HCT116 (cell line): ENCODE measurements around the gene FGF14. TPM values are rescaled to one million over a fixed set of nuclear protein-coding genes. Genes with fewer than 3 reads are reported as not detected.

Experiments used
- ATAC-seq: fragments of 200-7000 bp; cut with Tn5 transposase; 2 replicates; pipeline ENCODE4 v1.9.1; 2020; ENCODE audit warnings: mild to moderate bottlenecking, moderate library complexity
- BruUV-seq: library from RNA; stranded (reverse); fragments of 400-500 nt; replicated peaks from 2 replicates; lab custom pipeline; 2021; lab: Mats Ljungman, UMichigan
- CTCF ChIA-PET: fragments of 300-600 bp; sonication (Branson Sonifier 250); formaldehyde crosslinking; loops from one replicate; lab custom pipeline; 2021; ENCODE audit warnings: antibody characterized with exemption; lab: Charles Lee
- POLR2A ChIA-PET: fragments of 300-600, 350-600 bp; sonication (Branson Sonifier 250); formaldehyde crosslinking; loops from one replicate; lab custom pipeline; 2021; ENCODE audit warnings: antibody characterized with exemption; lab: Charles Lee
- RAD21 ChIA-PET, 2 experiments: fragments of 300-600 bp; sonication (Branson Sonifier 250); formaldehyde crosslinking; loops; one replicate each; lab custom pipeline; 2023; ENCODE audit warnings: low total read pairs in 2 of 2; ENCODE audit not compliant: uncharacterized antibody in 2 of 2, unreplicated experiment in 2 of 2, low non-redundant PET in 1 of 2; lab: Charles Lee
- DNase-seq: peaks from one replicate; pipeline ENCODE4 v3.0.0-alpha.2; 2010; ENCODE audit warnings: low read depth, low spot score
- H2AFZ ChIP-seq: fragments of 200-600 bp; shearing (Covaris generic), sonication (generic); 2 replicates; pipeline ENCODE4 v1.6.1; 2017; ENCODE audit warnings: low read depth, mixed run types, mixed read lengths, antibody characterized with exemption, low read length; ENCODE audit not compliant: poor library complexity, severe bottlenecking
- H3K27ac ChIP-seq: 2 replicates; pipeline ENCODE4 v1.5.1; 2012; ENCODE audit warnings: low read depth, low read length
- H3K27me3 ChIP-seq: fragments of 200-600 bp; sonication (generic); 2 replicates; pipeline ENCODE4 v1.6.1; 2016; ENCODE audit warnings: mixed run types, low read length, mixed read lengths; ENCODE audit not compliant: insufficient read depth
- H3K36me3 ChIP-seq, 2 experiments: fragments of 200-500 bp in 1 of 2; fragments of 200-600 bp in 1 of 2; sonication (Bioruptor generic) in 1 of 2; sonication (generic) in 1 of 2; 2 replicates each; pipeline versions ENCODE4 v1.5.1 to v1.6.1; 2014 to 2016; ENCODE audit warnings: low read length in 2 of 2, inconsistent platforms in 1 of 2, mixed read lengths in 1 of 2, mixed run types in 1 of 2; ENCODE audit not compliant: insufficient read depth in 2 of 2, control insufficient read depth in 1 of 2
- H3K4me1 ChIP-seq, 2 experiments: fragments of 200-600 bp in 1 of 2; sonication (generic) in 1 of 2; 2 replicates each; pipeline versions ENCODE4 v1.5.1 to v1.6.1; 2012 to 2017; ENCODE audit warnings: low read length in 2 of 2, inconsistent platforms in 1 of 2, mild to moderate bottlenecking in 1 of 2, mixed read lengths in 1 of 2, mixed run types in 1 of 2, moderate library complexity in 1 of 2; ENCODE audit not compliant: insufficient read depth in 2 of 2, control insufficient read depth in 1 of 2
- H3K4me2 ChIP-seq: fragments of 200-600 bp; sonication (generic); 2 replicates; pipeline ENCODE4 v1.6.1; 2017; ENCODE audit warnings: mixed run types, low read length, mixed read lengths
- H3K4me3 ChIP-seq, 2 experiments: fragments of 200-600 bp in 1 of 2; sonication (generic) in 1 of 2; replicated peaks in 1 of 2; 2 replicates each; pipeline ENCODE4 v1.5.1; 2011 to 2016; ENCODE audit warnings: low read length in 2 of 2, control low read depth in 1 of 2, low read depth in 1 of 2, mild to moderate bottlenecking in 1 of 2, mixed read lengths in 1 of 2, mixed run types in 1 of 2
- H3K79me2 ChIP-seq: fragments of 200-600 bp; sonication (generic); 2 replicates; pipeline ENCODE4 v1.6.1; 2017; ENCODE audit warnings: mild to moderate bottlenecking, mixed run types, low read length, moderate library complexity, mixed read lengths; ENCODE audit not compliant: insufficient read depth
- H3K9ac ChIP-seq: fragments of 200-600 bp; sonication (generic); 2 replicates; pipeline ENCODE4 v1.6.1; 2016; ENCODE audit warnings: low read length, mixed read lengths
- H3K9me2 ChIP-seq: fragments of 200-600 bp; sonication (generic), shearing (Covaris generic); 2 replicates; pipeline ENCODE4 v1.6.1; 2017; ENCODE audit warnings: mixed run types, mild to moderate bottlenecking, moderate library complexity; ENCODE audit not compliant: insufficient read depth
- H3K9me3 ChIP-seq, 2 experiments: fragments of 200-500 bp in 1 of 2; fragments of 200-600 bp in 1 of 2; sonication (Bioruptor generic) in 1 of 2; sonication (generic) in 1 of 2; 2 replicates each; pipeline ENCODE4 v1.6.1; 2014 to 2017; ENCODE audit warnings: low read length in 2 of 2, mixed read lengths in 2 of 2, inconsistent platforms in 1 of 2, low read depth in 1 of 2, mild to moderate bottlenecking in 1 of 2, mixed run types in 1 of 2, moderate library complexity in 1 of 2; ENCODE audit not compliant: control insufficient read depth in 1 of 2, insufficient read depth in 1 of 2
- H4K20me1 ChIP-seq: fragments of 200-600 bp; sonication (generic), shearing (Covaris generic); 2 replicates; pipeline ENCODE4 v1.6.1; 2017; ENCODE audit warnings: mixed run types, mild to moderate bottlenecking, moderate library complexity; ENCODE audit not compliant: insufficient read depth
- CBX3 ChIP-seq: IDR thresholded peaks from 2 replicates; pipeline ENCODE4 v1.6.1; 2012; ENCODE audit warnings: low read depth
- CEBPB ChIP-seq: IDR thresholded peaks from 2 replicates; pipeline ENCODE4 v1.6.1; 2012; ENCODE audit warnings: low read depth
- ELF1 ChIP-seq: IDR thresholded peaks from 2 replicates; pipeline ENCODE4 v1.6.1; 2012; ENCODE audit warnings: low read depth, borderline replicate concordance
- EZH2 ChIP-seq: fragments of 200-600 bp; sonication (generic); IDR thresholded peaks from 2 replicates; pipeline ENCODE4 v1.6.1; 2017; ENCODE audit warnings: antibody characterized with exemption, mixed run types
- EZH2phosphoT487 ChIP-seq: fragments of 200-600 bp; IDR thresholded peaks from 2 replicates; pipeline ENCODE4 v1.6.1; 2018; ENCODE audit warnings: antibody characterized with exemption, borderline replicate concordance
- FOSL1 ChIP-seq: IDR thresholded peaks from 2 replicates; pipeline ENCODE4 v1.6.1; 2012; ENCODE audit warnings: low read depth
- JUND ChIP-seq: IDR thresholded peaks from 2 replicates; pipeline ENCODE4 v1.6.1; 2012
- POLR2A ChIP-seq: IDR thresholded peaks from 2 replicates; pipeline ENCODE4 v1.7.0; 2011; ENCODE audit warnings: borderline replicate concordance; ENCODE audit not compliant: insufficient read depth, insufficient read length; ENCODE audit errors: extremely low read depth
- SP1 ChIP-seq: IDR thresholded peaks from 2 replicates; pipeline ENCODE4 v1.6.1; 2012; ENCODE audit warnings: low read depth
- TCF7L2 ChIP-seq: IDR thresholded peaks from 2 replicates; pipeline ENCODE4 v1.7.0; 2011; ENCODE audit warnings: borderline replicate concordance, inconsistent platforms; ENCODE audit not compliant: insufficient read depth, insufficient read length; ENCODE audit errors: extremely low read depth
- YY1 ChIP-seq: IDR thresholded peaks from 2 replicates; pipeline ENCODE4 v1.6.1; 2011; ENCODE audit warnings: low read length, low read depth, moderate library complexity, mild to moderate bottlenecking; ENCODE audit not compliant: insufficient replicate concordance; ENCODE audit errors: extremely low read depth
- ZFX ChIP-seq: fragments of 450-650 bp; IDR thresholded peaks from 2 replicates; pipeline ENCODE4 v1.6.1; 2017
- ZNF274 ChIP-seq: fragments of 200-500 bp; sonication (Bioruptor generic); IDR thresholded peaks from 2 replicates; pipeline ENCODE4 v1.6.1; 2014; ENCODE audit warnings: mild to moderate bottlenecking, low read depth, low read length, inconsistent platforms
- intact Hi-C: fragments of 100-400 bp; cut with micrococcal nuclease; formaldehyde crosslinking; loops from 2 replicates; pipeline ENCODE4 v1.10.0; 2022
- total RNA-seq: library from RNA; stranded (reverse); gene quantifications from one replicate; pipeline ENCODE4 v1.2.1, GENCODE V29; 2021; ENCODE audit not compliant: unreplicated experiment
- TF ChIP-seq, protein P1 (sequence below): IDR thresholded peaks from 2 replicates; pipeline ENCODE4 v1.6.1; 2011; ENCODE audit warnings: mild to moderate bottlenecking, low read length, moderate library complexity; ENCODE audit not compliant: insufficient replicate concordance; ENCODE audit errors: extremely low read depth
- TF ChIP-seq, protein P2 (sequence below), 3 experiments: fragments of 200-600 bp in 1 of 3; sonication (generic) in 1 of 3; IDR thresholded peaks in 2 of 3; conservative IDR thresholded peaks in 1 of 3; 2 replicates each; pipeline ENCODE4 v1.5.1; 2012 to 2017; ENCODE audit warnings: low read depth in 2 of 3, low read length in 2 of 3, antibody characterized with exemption in 1 of 3, borderline replicate concordance in 1 of 3, control low read depth in 1 of 3, mild to moderate bottlenecking in 1 of 3, mixed read lengths in 1 of 3, mixed run types in 1 of 3, moderate library complexity in 1 of 3; ENCODE audit not compliant: insufficient read depth in 1 of 3
- TF ChIP-seq, protein P3 (sequence below): IDR thresholded peaks from 2 replicates; pipeline ENCODE4 v1.6.1; 2012

FGF14 gene
- total RNA-seq, 1 experiment from 2014 or later: not detected

DNA sequence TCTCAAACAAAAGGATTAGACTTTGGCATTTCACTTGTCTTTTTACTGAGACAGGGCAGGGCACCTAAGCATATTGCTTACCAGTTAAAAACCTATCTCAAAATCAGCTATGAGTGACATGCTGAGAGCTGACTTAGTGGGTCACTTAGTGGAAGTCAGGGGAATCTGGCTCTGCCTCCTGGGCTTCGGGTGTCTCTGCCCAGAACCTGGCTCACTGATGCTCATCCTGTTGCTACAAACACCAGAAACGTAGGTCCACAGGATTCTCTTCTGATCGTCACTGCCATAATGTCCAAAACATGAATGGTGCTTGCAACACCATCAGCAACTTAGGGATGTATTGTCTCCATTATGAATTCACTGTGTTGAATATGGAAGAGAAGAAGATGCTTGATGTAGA lies 673.2 kb downstream of the FGF14 start:
- Histone ChIP-seq H3K9ac (no peak overlapping the region), H2AFZ (no peak overlapping the region), H3K79me2 (no peaks in the 10 kb centered on the region), H3K4me2 (no peak overlapping the region), H3K27me3 (no peaks in the 10 kb centered on the region), H3K9me3 (peaks cover 0 to 5% of the 10 kb centered on the region in 2 experiments; a peak in 1 of 4 replicates), H3K27ac (no peak overlapping the region)
- intact Hi-C loops: no loop called here
- ATAC-seq (no peak), DNase-seq (no peak)
- no TSS peak for BruUV-seq
- ChIA-PET POLR2A (no interaction called here), CTCF (no interaction called here), RAD21 (no interaction called here)
- TF ChIP-seq EZH2phosphoT487 (no peak), POLR2A (no peak), EZH2 (no peak), SP1 (no peak), JUND (no peak), CEBPB (no peak), ZFX (no peak), TCF7L2 (no peak), ELF1 (no peak), ZNF274 (no peak), YY1 (no peak), CBX3 (no peak), FOSL1 (no peak)
- TF ChIP-seq, protein P1, sequence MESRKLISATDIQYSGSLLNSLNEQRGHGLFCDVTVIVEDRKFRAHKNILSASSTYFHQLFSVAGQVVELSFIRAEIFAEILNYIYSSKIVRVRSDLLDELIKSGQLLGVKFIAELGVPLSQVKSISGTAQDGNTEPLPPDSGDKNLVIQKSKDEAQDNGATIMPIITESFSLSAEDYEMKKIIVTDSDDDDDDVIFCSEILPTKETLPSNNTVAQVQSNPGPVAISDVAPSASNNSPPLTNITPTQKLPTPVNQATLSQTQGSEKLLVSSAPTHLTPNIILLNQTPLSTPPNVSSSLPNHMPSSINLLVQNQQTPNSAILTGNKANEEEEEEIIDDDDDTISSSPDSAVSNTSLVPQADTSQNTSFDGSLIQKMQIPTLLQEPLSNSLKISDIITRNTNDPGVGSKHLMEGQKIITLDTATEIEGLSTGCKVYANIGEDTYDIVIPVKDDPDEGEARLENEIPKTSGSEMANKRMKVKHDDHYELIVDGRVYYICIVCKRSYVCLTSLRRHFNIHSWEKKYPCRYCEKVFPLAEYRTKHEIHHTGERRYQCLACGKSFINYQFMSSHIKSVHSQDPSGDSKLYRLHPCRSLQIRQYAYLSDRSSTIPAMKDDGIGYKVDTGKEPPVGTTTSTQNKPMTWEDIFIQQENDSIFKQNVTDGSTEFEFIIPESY: no peak
- TF ChIP-seq, protein P2, sequence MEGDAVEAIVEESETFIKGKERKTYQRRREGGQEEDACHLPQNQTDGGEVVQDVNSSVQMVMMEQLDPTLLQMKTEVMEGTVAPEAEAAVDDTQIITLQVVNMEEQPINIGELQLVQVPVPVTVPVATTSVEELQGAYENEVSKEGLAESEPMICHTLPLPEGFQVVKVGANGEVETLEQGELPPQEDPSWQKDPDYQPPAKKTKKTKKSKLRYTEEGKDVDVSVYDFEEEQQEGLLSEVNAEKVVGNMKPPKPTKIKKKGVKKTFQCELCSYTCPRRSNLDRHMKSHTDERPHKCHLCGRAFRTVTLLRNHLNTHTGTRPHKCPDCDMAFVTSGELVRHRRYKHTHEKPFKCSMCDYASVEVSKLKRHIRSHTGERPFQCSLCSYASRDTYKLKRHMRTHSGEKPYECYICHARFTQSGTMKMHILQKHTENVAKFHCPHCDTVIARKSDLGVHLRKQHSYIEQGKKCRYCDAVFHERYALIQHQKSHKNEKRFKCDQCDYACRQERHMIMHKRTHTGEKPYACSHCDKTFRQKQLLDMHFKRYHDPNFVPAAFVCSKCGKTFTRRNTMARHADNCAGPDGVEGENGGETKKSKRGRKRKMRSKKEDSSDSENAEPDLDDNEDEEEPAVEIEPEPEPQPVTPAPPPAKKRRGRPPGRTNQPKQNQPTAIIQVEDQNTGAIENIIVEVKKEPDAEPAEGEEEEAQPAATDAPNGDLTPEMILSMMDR (IDR thresholded peaks at IDR 0.05 in 2 of 3, conservative IDR thresholded peaks at IDR 0.05 in 1 of 3; ENCODE audit: borderline replicate concordance in 1 of 3, insufficient read depth in 1 of 3, low read depth in 2 of 3, low read length in 2 of 3): no peak
- TF ChIP-seq, protein P3, sequence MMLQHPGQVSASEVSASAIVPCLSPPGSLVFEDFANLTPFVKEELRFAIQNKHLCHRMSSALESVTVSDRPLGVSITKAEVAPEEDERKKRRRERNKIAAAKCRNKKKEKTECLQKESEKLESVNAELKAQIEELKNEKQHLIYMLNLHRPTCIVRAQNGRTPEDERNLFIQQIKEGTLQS: no peak
- TF ChIP-seq, all 23 proteins: peak for 0
- H3K4me3 ChIP-seq: no peak overlapping the region
- H3K9me2 ChIP-seq: no peaks in the 10 kb centered on the region
- H4K20me1 ChIP-seq: no peaks in the 10 kb centered on the region
- H3K36me3 ChIP-seq: no peaks in the 10 kb centered on the region
- H3K4me1 ChIP-seq: no peaks in the 10 kb centered on the region
